Activated naive CD8-positive, alpha-beta T cell treated with anti-CD3 and anti-CD28 coated beads, Interleukin-2, amount 50 U/mL, for 24 hours (primary cell): ENCODE results near the gene BLACAT1.

ENCODE experiments used
- ATAC-seq: fragments of 150-1000 bp; cut with Tn5 transposase; one replicate; pipeline ENCODE4 v1.10.0; 2021
- DNase-seq: peaks from one replicate; pipeline ENCODE4 v3.0.0; 2021
- H3K27ac Mint-ChIP-seq: one replicate; pipeline ENCODE4 v1.8.0; 2021; ENCODE audit warnings: mild to moderate bottlenecking, mixed read lengths
- H3K27me3 Mint-ChIP-seq: one replicate; pipeline ENCODE4 v1.8.0; 2021; ENCODE audit warnings: mixed read lengths
- H3K36me3 Mint-ChIP-seq: one replicate; pipeline ENCODE4 v1.8.0; 2021; ENCODE audit warnings: low read depth, mixed read lengths
- H3K4me1 Mint-ChIP-seq: one replicate; pipeline ENCODE4 v1.8.0; 2021; ENCODE audit warnings: mixed read lengths
- H3K4me3 Mint-ChIP-seq: one replicate; pipeline ENCODE4 v1.8.0; 2021; ENCODE audit warnings: mild to moderate bottlenecking, moderate library complexity, mixed read lengths
- H3K9me3 Mint-ChIP-seq: one replicate; pipeline ENCODE4 v1.8.0; 2021; ENCODE audit warnings: mixed read lengths

The BLACAT1 gene

DNA sequence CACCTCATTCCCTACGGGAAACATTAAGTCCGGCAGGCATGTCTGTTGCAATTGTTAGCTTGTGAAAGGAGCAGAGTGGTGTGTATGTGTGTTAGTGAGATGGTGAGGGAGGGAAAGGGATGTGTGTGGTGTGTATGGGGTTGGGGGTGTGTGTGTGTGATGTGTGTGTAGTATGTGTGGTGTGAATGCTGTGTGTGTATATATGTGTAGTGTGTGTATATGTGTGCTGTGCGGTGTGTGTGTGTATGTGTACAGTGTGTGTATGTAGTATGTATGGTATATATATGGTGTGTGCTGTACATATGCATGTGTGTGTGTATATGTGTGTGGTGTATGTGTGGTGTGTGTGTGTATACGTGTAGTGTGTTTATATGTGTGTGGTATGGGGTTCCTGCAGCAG, 20.8 kb upstream of the BLACAT1 start:
- Mint-ChIP-seq H3K4me3 (no peak overlapping the region), H3K4me1 (peaks cover 21% of the 10 kb centered on the region), H3K36me3 (peaks cover 10% of the 10 kb centered on the region), H3K27me3 (peaks cover 36% of the 10 kb centered on the region), H3K27ac (no peak overlapping the region), H3K9me3 (peaks cover 10% of the 10 kb centered on the region)
- ATAC-seq (no peak), DNase-seq (no peak)

- Mint-ChIP-seq H3K27me3 (peaks cover 41% of the 10 kb centered on the region), H3K4me1 (peaks cover 14% of the 10 kb centered on the region), H3K36me3 (peaks cover 10% of the 10 kb centered on the region)
Observed at GRCh38 chr1:205475855-205476254, 20.0 kb upstream of the BLACAT1 start.

DNA sequence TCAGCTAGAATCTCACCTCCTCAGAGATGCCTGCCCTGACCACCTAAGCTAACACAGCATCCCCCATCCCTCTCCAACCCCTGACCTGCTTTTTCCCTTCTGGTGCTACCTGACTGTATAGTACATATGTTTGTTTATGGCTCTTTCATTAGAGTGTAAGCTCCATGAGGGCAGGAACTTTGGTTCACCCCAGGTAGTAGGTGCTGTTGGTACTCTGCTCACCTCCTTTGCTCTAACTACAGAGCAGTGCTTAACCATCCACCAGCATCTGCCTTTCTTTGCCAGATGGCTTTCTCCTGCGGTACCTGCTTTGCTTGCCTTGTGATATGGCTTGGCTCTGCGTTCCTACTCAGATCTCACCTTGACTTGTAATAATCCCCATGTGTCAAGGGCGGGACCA, 18.7 kb upstream of the BLACAT1 start:
- ATAC-seq (no peak), DNase-seq (no peak)
- peaks cover 10% of the 10 kb centered on the region for H3K9me3 Mint-ChIP-seq
- H3K27ac Mint-ChIP-seq, result no peak overlapping the region
- peaks cover 41% of the 10 kb centered on the region for H3K27me3 Mint-ChIP-seq
- no peak overlapping the region for H3K4me3 Mint-ChIP-seq
- H3K4me1 Mint-ChIP-seq, result peaks cover 2% of the 10 kb centered on the region
- H3K36me3 Mint-ChIP-seq, result peaks cover 10% of the 10 kb centered on the region

More at GRCh38 chr1:205475855-205476254, 20.0 kb upstream of the BLACAT1 start:
- ATAC-seq (no peak), DNase-seq (no peak)
- H3K9me3 Mint-ChIP-seq, result peaks cover 10% of the 10 kb centered on the region
- H3K27ac Mint-ChIP-seq, result no peak overlapping the region
- no peak overlapping the region for H3K4me3 Mint-ChIP-seq

DNA sequence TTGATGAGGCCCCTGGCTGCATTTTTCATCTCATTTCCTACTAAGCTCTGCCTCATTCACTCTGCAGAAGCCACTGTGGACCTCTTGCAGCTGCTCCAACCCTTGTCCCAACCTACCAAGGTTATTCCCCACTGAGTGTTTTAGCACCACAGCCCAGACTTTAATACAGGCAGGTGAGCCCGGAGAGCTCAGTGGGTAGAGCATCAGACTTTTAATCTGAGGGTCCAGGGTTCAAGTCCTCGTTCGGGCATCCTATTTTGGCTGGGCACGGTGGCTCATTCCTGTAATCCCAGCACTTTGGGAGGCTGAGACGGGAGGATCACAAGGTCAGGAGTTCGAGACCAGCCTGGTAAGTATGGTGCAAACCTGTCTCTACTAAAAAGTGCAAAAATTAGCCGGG, 18.1 kb upstream of the BLACAT1 start:
- ATAC-seq (no peak), DNase-seq (no peak)
- peaks cover 10% of the 10 kb centered on the region for H3K9me3 Mint-ChIP-seq
- H3K4me1 Mint-ChIP-seq, result no peaks in the 10 kb centered on the region
- peaks cover 10% of the 10 kb centered on the region for H3K36me3 Mint-ChIP-seq
- H3K27ac Mint-ChIP-seq, result no peak overlapping the region
- no peak overlapping the region for H3K4me3 Mint-ChIP-seq
- H3K27me3 Mint-ChIP-seq, result peaks cover 42% of the 10 kb centered on the region

GRCh38 chr1:205473475-205473874, 17.6 kb upstream of the BLACAT1 start:
- no peak for ATAC-seq
- Mint-ChIP-seq H3K27ac (no peak overlapping the region), H3K9me3 (peaks cover 10% of the 10 kb centered on the region), H3K4me3 (no peak overlapping the region), H3K4me1 (no peaks in the 10 kb centered on the region), H3K27me3 (peaks cover 42% of the 10 kb centered on the region), H3K36me3 (peaks cover 10% of the 10 kb centered on the region)
- DNase-seq, result no peak

DNA sequence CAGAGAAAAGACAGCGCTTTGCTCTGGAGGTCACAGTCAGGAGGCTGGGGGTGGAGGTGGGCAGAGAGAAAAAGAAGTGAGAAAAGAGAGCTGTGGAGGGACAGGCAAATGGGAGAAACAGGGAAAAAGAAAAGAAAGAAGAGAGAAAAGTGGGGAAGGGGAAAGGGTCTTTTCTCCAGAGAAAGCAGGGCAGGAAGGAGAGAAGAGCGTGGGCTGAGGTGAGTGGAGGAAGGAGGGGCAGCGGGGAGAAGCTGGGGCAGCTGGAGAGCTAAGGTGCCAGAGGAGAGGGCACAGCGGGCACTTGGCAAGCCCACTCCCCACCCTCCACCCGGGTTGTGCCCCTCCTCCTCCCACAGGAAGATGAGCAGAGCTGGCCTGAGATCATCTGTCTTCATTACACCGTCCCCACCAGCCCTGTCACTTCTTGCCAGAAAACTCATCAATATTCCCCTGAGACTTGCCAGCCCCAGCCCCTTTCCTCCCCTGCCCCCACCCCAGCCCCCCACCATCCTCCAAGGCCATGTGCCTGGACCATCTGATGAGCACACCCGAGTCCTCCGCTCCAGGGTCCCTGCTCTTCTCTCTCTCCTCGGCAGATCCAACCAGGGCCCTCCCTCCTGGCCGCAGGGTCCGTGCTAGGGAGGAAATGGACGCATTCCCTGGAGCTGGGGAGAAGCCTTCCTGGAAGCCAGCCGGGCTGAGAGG, 17.0 kb upstream of the BLACAT1 start:
- H3K27me3 Mint-ChIP-seq, result peaks cover 46% of the 10 kb centered on the region
- no peak for DNase-seq
- no peak overlapping the region for H3K4me3 Mint-ChIP-seq
- peaks cover 10% of the 10 kb centered on the region for H3K36me3 Mint-ChIP-seq
- peaks cover 10% of the 10 kb centered on the region for H3K9me3 Mint-ChIP-seq
- ATAC-seq, result no peak
- no peak overlapping the region for H3K27ac Mint-ChIP-seq
- no peaks in the 10 kb centered on the region for H3K4me1 Mint-ChIP-seq

DNA sequence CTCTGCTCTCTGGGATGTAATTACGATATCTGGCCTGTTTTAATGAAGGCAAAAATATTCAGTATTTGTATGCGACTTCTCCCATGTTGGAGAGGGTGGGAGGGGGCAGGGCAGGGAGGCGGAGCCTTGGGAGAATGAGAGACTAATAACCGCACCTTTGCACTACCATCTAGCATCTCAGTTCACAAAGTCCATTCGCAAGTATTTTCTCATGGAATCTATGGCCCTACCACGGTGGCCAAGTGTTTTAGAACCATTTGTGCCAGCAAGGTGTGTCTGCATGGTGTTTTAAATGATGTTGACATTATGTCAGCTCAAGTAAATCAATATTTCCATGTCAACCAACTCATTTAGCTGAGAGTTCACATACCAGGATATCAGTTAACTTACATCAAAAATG, 14.3 kb upstream of the BLACAT1 start:
- ATAC-seq (no peak), DNase-seq (no peak)
- H3K4me1 Mint-ChIP-seq, result no peaks in the 10 kb centered on the region
- peaks cover 5% of the 10 kb centered on the region for H3K36me3 Mint-ChIP-seq
- peaks cover 7% of the 10 kb centered on the region for H3K9me3 Mint-ChIP-seq
- no peak overlapping the region for H3K4me3 Mint-ChIP-seq
- no peak overlapping the region for H3K27ac Mint-ChIP-seq
- peaks cover 63% of the 10 kb centered on the region for H3K27me3 Mint-ChIP-seq

DNA sequence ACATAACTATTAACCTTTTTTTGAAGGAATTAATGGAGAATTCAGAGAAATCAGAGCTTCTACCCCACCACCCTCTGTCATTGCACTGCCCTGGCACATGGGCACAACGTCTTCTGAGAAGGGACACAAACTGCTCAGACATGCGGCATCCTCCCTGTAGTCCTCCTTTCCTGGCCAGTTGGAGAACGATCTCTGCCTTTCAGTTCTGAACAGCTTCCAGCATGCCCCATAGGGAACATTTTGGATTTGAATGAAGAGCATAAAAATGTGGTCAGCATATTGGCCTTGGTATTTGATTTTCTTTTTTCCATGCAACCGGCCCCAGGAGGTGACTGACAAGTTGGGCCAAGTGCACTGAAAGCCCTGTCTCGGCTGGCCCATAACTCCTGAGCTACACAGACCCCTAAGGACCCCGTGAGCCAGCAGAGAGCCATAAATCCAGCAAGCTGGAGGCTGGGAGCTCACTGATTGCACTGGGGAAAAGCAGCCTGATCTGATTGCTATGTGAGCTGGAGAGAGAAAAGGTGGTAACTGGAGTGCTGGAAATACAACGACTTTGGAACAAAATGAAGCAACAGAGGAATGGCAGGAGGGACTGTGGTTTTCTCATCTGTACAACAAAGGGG, 10.9 kb upstream of the BLACAT1 start:
- Mint-ChIP-seq H3K36me3 (no peaks in the 10 kb centered on the region), H3K4me1 (no peaks in the 10 kb centered on the region), H3K4me3 (no peak overlapping the region), H3K27ac (no peak overlapping the region), H3K9me3 (no peaks in the 10 kb centered on the region), H3K27me3 (peaks cover 33% of the 10 kb centered on the region)
- no peak for ATAC-seq
- no peak for DNase-seq

- no peak for DNase-seq
- Mint-ChIP-seq H3K4me3 (no peak overlapping the region), H3K4me1 (no peaks in the 10 kb centered on the region), H3K27ac (no peak overlapping the region), H3K9me3 (no peaks in the 10 kb centered on the region), H3K27me3 (peaks cover 36% of the 10 kb centered on the region), H3K36me3 (no peaks in the 10 kb centered on the region)
- ATAC-seq, result no peak
Observed at GRCh38 chr1:205465392-205465791, 9.5 kb upstream of the BLACAT1 start.

DNA sequence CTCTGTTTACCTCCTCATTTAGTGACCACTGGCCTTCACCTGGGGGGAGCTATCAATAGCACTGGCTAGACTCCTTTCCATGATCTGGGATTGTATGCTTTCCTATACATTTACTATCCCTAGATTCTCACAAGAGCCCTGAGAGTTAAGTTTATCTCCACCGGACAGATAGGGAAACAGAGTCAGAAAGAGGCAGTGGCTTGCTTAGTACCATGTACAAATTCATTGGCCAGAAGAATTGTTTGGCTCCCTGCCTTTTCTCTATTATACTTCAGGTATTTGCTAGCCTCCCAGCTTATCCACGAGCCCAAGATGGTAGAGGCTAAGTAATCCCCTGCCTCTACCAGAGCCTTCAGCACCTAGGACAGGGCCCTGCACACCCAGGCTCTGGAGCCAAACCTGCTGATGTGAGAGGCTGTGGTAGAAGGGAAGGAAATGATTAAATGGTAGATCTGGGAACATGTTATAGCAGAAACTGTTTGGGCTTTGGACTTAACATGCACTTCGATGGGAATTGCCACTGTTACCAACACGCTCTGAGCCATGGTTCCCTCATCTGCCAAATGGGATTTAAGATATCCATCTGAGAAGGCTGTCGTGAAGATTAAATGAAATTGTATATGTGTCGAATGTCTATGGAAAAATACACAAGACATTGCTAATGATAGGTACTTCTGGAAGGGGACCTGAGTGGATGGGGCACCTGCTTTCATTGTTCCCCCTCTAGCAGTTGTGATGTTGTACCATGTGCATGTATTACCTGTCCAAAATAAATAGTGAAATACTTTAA, 3.1 kb upstream of the BLACAT1 start:
- ATAC-seq, result no peak
- peaks cover 11% of the 10 kb centered on the region for H3K4me1 Mint-ChIP-seq
- H3K4me3 Mint-ChIP-seq, result no peak overlapping the region
- H3K27me3 Mint-ChIP-seq, result peaks cover 56% of the 10 kb centered on the region
- DNase-seq, result peak; percentile 46
- no peaks in the 10 kb centered on the region for H3K36me3 Mint-ChIP-seq
- H3K9me3 Mint-ChIP-seq, result no peaks in the 10 kb centered on the region
- no peak overlapping the region for H3K27ac Mint-ChIP-seq

DNA sequence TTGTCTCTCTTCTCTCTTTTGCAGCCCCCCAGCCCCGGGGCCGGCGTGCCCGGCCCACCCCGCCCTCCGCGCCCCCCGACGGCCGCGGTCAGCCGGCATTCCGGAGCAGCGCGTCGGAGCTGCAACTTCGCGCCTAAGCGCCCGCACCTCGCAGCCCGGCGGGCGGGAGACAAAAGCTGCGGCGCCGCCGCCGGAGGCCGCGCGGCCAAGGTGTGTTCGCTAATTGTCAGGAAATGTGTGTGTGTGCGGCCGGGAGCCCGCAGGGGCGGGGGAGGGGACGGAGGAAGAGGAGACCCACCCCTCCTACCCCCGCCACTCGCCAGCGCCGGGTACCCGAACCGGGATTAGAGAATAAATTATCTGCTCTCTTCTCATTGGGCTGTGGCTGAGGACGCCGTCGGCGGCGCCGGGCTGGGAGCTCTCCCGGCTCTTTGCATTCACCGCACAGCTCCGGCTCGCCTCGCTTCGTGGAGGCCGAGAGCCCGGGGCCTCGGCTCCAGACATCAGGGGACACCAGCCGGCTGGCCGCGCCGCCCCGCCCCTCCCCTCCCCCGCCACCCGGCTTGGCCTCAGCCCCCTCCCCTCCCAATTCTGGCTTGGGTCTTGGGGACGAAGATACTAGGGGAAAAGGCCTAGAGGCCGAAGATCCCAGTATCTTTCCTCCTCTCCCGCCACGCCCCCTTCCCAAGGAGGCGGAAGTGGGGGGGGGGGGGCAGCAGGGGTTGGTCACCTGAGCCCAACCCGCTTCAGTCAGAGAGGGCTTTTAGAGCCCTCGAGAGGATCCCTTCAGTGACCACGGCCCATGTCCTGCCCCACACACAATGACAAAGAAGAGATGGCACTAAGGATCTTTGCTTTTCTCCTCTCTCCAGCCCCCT, 1.3 kb upstream of the BLACAT1 start:
- Mint-ChIP-seq H3K4me3 (peak overlapping the region; percentile 73), H3K27me3 (peaks cover 73% of the 10 kb centered on the region)
- ATAC-seq, result no peak

DNA sequence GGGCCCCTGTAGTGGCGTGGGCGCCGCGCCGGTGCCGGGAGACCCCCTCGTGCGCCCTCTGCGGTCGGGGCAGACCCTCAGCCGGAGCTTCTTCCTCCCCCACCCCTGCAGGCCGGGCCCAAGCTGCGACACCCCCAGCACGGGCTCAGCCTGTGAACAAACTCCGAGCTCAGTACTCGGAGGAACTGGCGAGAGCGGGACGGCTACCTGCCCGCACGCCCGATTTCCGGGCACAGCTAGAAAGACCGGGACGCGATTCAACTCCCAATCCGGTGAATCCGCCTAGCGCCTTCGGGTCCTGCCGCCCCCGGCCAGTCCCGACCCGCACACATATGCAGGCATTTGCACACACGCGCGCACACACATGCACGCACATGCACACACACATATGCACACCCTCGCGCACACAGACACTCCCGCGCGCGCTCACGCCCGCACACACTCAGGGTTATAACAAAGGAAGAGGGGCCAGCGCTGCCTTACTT, 580 bp upstream of the BLACAT1 start:
- peaks cover 76% of the 10 kb centered on the region for H3K27me3 Mint-ChIP-seq
- H3K36me3 Mint-ChIP-seq, result no peaks in the 10 kb centered on the region
- no peak overlapping the region for H3K27ac Mint-ChIP-seq
- H3K9me3 Mint-ChIP-seq, result no peaks in the 10 kb centered on the region
- H3K4me1 Mint-ChIP-seq, result peaks cover 11% of the 10 kb centered on the region
- DNase-seq (no peak), ATAC-seq (no peak)
- peak overlapping the region; percentile 73 for H3K4me3 Mint-ChIP-seq

More for the DNA sequence above, 1.3 kb upstream of the BLACAT1 start:
- no peak for DNase-seq
- H3K9me3 Mint-ChIP-seq, result no peaks in the 10 kb centered on the region
- no peak overlapping the region for H3K27ac Mint-ChIP-seq
- no peaks in the 10 kb centered on the region for H3K36me3 Mint-ChIP-seq
- peaks cover 11% of the 10 kb centered on the region for H3K4me1 Mint-ChIP-seq

DNA sequence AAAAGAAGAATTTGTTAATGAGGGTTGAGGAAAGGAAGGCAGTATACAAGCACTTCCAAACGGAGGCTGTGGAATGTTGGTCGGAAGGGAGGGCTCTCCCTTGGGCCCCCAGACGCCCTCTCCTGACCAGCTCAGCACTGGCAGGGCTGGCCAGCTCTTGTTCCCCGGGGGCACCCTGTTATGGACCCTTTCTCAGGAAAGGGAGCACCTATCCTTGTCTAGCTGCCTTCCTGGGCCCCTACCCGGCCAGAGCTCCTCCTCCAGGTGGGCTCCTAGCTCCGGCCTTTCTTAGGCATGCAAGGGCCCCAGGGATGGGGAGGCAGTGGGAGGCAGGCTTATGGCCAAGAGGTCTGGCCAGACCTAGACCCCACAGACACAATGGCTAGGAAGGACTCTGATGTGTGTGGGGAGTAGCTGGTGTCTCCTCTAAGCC, 926 bp downstream of the BLACAT1 start:
- H3K4me3 Mint-ChIP-seq, result no peak overlapping the region
- no peaks in the 10 kb centered on the region for H3K36me3 Mint-ChIP-seq
- DNase-seq (no peak), ATAC-seq (no peak)
- H3K4me1 Mint-ChIP-seq, result peaks cover 11% of the 10 kb centered on the region
- H3K27me3 Mint-ChIP-seq, result peaks cover 74% of the 10 kb centered on the region
- no peaks in the 10 kb centered on the region for H3K9me3 Mint-ChIP-seq
- H3K27ac Mint-ChIP-seq, result no peak overlapping the region

DNA sequence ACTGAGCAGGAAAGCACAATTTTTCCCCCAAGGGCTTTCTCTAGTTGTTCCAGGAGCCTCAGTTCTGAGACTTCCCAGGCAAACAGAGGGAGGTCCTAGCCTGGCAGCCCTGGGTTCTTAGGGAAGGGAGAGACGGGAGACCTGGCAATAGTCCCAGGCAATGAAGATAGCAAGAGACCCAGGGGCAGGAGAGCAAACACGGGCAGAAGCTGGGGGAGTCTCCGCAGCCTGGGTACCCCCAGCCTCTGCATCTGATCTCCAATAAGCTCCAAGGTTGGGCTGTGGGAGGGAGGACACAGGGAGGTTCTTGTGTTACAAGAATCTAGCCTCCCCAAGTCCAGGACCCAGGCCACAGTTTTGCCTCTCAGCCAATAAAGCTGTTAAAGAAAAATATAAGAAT, 2.4 kb downstream of the BLACAT1 start:
- DNase-seq, result no peak
- H3K27me3 Mint-ChIP-seq, result peaks cover 63% of the 10 kb centered on the region

More for the DNA sequence above, 2.4 kb downstream of the BLACAT1 start:
- no peak for ATAC-seq
- H3K4me1 Mint-ChIP-seq, result peaks cover 16% of the 10 kb centered on the region
- no peaks in the 10 kb centered on the region for H3K9me3 Mint-ChIP-seq
- no peak overlapping the region for H3K27ac Mint-ChIP-seq
- H3K36me3 Mint-ChIP-seq, result no peaks in the 10 kb centered on the region
- no peak overlapping the region for H3K4me3 Mint-ChIP-seq
